K562 (cell line): ENCODE results near the gene RHEB. TPM values are rescaled to one million over a fixed set of nuclear protein-coding genes. Genes with fewer than 3 reads are reported as not detected.
"Not testable (repeated sequence)": the region's sequence is repeated elsewhere in the genome, so short reads cannot be mapped to it uniquely, and the experiment has no call there.

Experiments
- FOXP1 ChIP-seq: sonication (generic); formaldehyde crosslinking; IDR thresholded peaks from 2 replicates; pipeline ENCODE4 v1.8.0; 2022; ENCODE audit warnings: mild to moderate bottlenecking, missing genetic modification reagents
- MTA1 ChIP-seq: fragments of 450-650 bp; IDR thresholded peaks from 2 replicates; pipeline ENCODE4 v1.6.1; 2017; ENCODE audit warnings: borderline replicate concordance
- ZBTB40 ChIP-seq, 2 experiments: fragments of 450-650 bp in 1 of 2; sonication (generic) in 1 of 2; formaldehyde crosslinking in 1 of 2; IDR thresholded peaks; 2 replicates each; pipeline versions ENCODE4 v1.7.1 to v1.9.0; 2016 to 2022; ENCODE audit warnings: inconsistent platforms in 1 of 2, mild to moderate bottlenecking in 1 of 2, missing genetic modification reagents in 1 of 2
- polyA plus RNA-seq, 8 experiments: library from polyadenylated mRNA; depleted of rRNA in 4 of 8; stranded (reverse) in 5 of 8; unstranded in 3 of 8; fragments of >200 nt; fragmentation: Nextera tagmentation in 2 of 8; fragmentation: Illumina TruSeq in 1 of 8; extraction: Ambion mirVana in 2 of 8; extraction: Trizol in 1 of 8; gene quantifications; 2 replicates each; pipeline versions ENCODE4 v1.2.1 to v1.2.3, GENCODE V29; 2011 to 2014; ENCODE audit warnings: inconsistent platforms in 1 of 8, missing spikeins in 1 of 8
- total RNA-seq, 7 experiments: library from RNA; depleted of rRNA in 6 of 7; stranded (reverse); fragments of >200 nt in 6 of 7; fragmentation: Illumina TruSeq in 2 of 7; extraction: Trizol in 2 of 7; gene quantifications; 2 replicates each; pipeline versions ENCODE4 v1.2.1 to v1.2.3, GENCODE V29; 2011 to 2021; ENCODE audit warnings: low replicate concordance in 1 of 7

RHEB gene
- total and polyA plus RNA-seq, 9 of the 15 experiments (the other 6 are each of a cell fraction or from before 2014, with no cell fraction given): 28.5 to 249 (median 182) TPM

DNA sequence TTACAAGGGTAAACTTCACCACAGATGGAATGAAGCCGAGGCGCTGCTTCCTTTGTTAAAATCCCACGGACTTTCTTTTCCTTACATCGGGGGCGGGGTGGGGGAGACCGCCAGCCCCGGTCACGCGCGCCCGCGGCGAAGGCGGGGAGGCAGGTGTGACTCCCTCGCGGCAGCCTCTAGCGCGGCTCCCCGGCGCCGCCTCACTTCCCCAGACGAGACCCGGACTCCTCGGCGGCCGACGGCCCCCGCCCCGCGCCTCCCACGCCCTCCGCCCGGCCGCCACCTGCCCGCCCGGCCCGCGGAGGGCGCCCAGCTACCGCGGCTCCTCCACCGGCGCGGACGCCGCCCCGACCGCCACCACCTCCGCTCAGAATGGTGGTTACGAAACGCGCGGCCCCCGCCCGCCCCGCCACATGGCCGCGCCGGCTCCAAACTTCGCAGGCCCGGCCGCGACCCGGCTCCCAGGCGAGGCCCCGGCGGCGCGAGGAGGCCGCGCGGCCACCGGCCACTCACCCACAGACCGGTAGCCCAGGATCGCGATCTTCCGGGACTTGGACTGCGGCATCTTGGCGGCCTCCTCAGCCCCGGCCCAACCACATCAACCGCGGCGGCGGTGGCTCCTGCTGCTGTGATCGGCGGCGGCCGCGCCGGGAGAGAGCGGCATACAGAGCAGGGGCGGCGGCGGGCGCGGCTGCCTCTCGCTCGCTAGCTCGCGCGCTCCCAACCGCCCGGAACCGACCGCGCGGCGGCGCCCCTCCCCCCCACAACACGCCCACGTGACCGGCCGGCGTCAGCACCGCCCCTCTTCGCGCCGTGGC lies 539 bp downstream of the RHEB start (continued):
- TF ChIP-seq ZBTB40 (IDR thresholded peaks at IDR 0.05): 0 out of 2 replicates have a peak, but pooled peaks have one; percentile 3
- TF ChIP-seq ZBTB40 (CRISPR knock-in tag; IDR thresholded peaks at IDR 0.05): not testable (repeated sequence)
- TF ChIP-seq FOXP1: peak; percentile 37; the same call in 1 of the 2 replicates
- TF ChIP-seq MTA1: 0 out of 2 replicates have a peak, but pooled peaks have one; percentile 39
- TF ChIP-seq, all 486 proteins: peak for 91; not testable (repeated sequence) for 395
